SK-N-SH treated with all-trans-retinoic acid at 6 μM for 48 hours (cell line): Measurements from ENCODE around the gene C10orf143.
"Not testable (repeated sequence)": the region's sequence is repeated elsewhere in the genome, so short reads cannot be mapped to it uniquely, and the experiment has no call there.

ENCODE experiments used
- CSDC2 ChIP-seq: fragments of 250-450 bp; sonication (Bioruptor Pico); IDR thresholded peaks from 2 replicates; pipeline ENCODE4 v1.5.0; 2020; ENCODE audit warnings: mild to moderate bottlenecking, moderate library complexity
- ESRRG ChIP-seq: fragments of 250-450 bp; sonication (Bioruptor Pico); IDR thresholded peaks from 2 replicates; pipeline ENCODE4 v1.6.1; 2021; ENCODE audit warnings: mild to moderate bottlenecking
- GLIS3 ChIP-seq: fragments of 250-450 bp; sonication (Bioruptor Pico); IDR thresholded peaks from 2 replicates; pipeline ENCODE4 v1.5.0; 2020; ENCODE audit warnings: mild to moderate bottlenecking, moderate library complexity
- RARB ChIP-seq: fragments of 250-450 bp; sonication (Bioruptor Pico); IDR thresholded peaks from 2 replicates; pipeline ENCODE4 v1.8.0; 2021; ENCODE audit warnings: mild to moderate bottlenecking, moderate library complexity
- SNAI2 ChIP-seq: fragments of 250-450 bp; sonication (Bioruptor Pico); IDR thresholded peaks from 2 replicates; pipeline ENCODE4 v1.5.0; 2020; ENCODE audit warnings: mild to moderate bottlenecking, moderate library complexity
- TOX ChIP-seq: fragments of 250-450 bp; sonication (Bioruptor Pico); IDR thresholded peaks from 2 replicates; pipeline ENCODE4 v1.8.0; 2021; ENCODE audit warnings: mild to moderate bottlenecking, moderate library complexity, borderline replicate concordance
- ZFP3 ChIP-seq: fragments of 250-450 bp; sonication (Bioruptor Pico); IDR thresholded peaks from 2 replicates; pipeline ENCODE4 v1.5.0; 2020; ENCODE audit warnings: mild to moderate bottlenecking, moderate library complexity
- ZFP30 ChIP-seq: fragments of 450-650 bp; formaldehyde crosslinking; IDR thresholded peaks from 2 replicates; pipeline ENCODE4 v1.5.0; 2022; ENCODE audit warnings: mild to moderate bottlenecking, moderate library complexity
- ZNF565 ChIP-seq: fragments of 450-650 bp; formaldehyde crosslinking; conservative IDR thresholded peaks from 2 replicates; pipeline ENCODE4 v1.5.0; 2020; ENCODE audit warnings: low read depth, mild to moderate bottlenecking, moderate library complexity

GRCh38 chr10:130108146-130108545, 2.5 kb downstream of the C10orf143 start:
- not testable (repeated sequence) for TF ChIP-seq RARB (CRISPR knock-in tag); ZNF565 (CRISPR knock-in tag); SNAI2 (CRISPR knock-in tag); ZFP3 (CRISPR knock-in tag); ESRRG (CRISPR knock-in tag); GLIS3 (CRISPR knock-in tag); TOX (CRISPR knock-in tag); CSDC2; ZFP30 (CRISPR knock-in tag)
